ENCODE results near the gene NDUFB8.

Gene NDUFB8

DNA sequence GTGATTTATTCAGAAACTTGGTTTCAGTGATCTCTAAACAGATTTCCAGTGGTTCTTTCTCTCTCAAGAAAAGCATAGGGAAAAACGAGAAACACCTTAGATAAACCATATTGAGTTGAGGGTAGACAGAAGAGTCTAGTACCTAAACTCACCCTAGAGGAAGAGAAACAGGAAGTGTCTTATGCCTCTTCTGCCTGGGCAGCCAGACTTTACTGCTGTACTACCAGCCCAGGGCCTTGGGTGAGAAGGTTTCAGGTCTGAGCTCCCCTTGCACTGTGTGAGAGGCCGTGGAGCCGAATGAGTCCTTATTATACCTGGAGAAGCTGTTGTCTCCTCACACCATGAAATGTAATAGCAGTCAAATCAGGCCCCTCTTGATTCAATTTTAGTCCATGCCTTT, 24.3 kb upstream of the NDUFB8 start:
- Histone ChIP-seq H4K20me1 (ENCODE audit: insufficient read depth, low read length) (no peaks in the 10 kb centered on the region), H3K27ac (ENCODE audit: low read depth, low read length, poor library complexity, severe bottlenecking) (no peak overlapping the region), H3K4me2 (ENCODE audit: low read length) (no peak overlapping the region), H3K27me3 (ENCODE audit: insufficient read depth, low read length) (no peaks in the 10 kb centered on the region), H3F3A (ENCODE audit: insufficient read depth, low read length) (no peaks in the 10 kb centered on the region), H2AFZ (ENCODE audit: low read length) (no peak overlapping the region), H3K9me3 (ENCODE audit: low read length) (no peaks in the 10 kb centered on the region), H3K9me2 (ENCODE audit: low read depth, low read length) (no peaks in the 10 kb centered on the region), H3K4me1 (ENCODE audit: insufficient read depth, low read length, severe bottlenecking) (no peaks in the 10 kb centered on the region), H3K4me3 (ENCODE audit: low read depth, low read length, poor library complexity, severe bottlenecking) (no peak overlapping the region), H3K9ac (ENCODE audit: low read length) (no peak overlapping the region), H3K79me2 (ENCODE audit: insufficient read depth, low read length) (no peaks in the 10 kb centered on the region), H3K36me3 (ENCODE audit: insufficient read depth, low read length) (no peaks in the 10 kb centered on the region)
- TF ChIP-seq CTCF (IDR thresholded peaks at IDR 0.05; ENCODE audit: low read length) (no peak), EZH2 (IDR thresholded peaks at IDR 0.05; ENCODE audit: borderline replicate concordance, low read length) (no peak)

- H3K9me2 ChIP-seq (ENCODE audit: low read depth, low read length) = no peaks in the 10 kb centered on the region
- H3K36me3 ChIP-seq (ENCODE audit: insufficient read depth, low read length) = peaks cover 8% of the 10 kb centered on the region
- H3K9ac ChIP-seq (ENCODE audit: low read length) = no peak overlapping the region
- H3K4me3 ChIP-seq (ENCODE audit: low read depth, low read length, poor library complexity, severe bottlenecking) = no peak overlapping the region
- H3K27me3 ChIP-seq (ENCODE audit: insufficient read depth, low read length) = no peaks in the 10 kb centered on the region
- no peak overlapping the region for H2AFZ ChIP-seq (ENCODE audit: low read length)
- no peaks in the 10 kb centered on the region for H3K79me2 ChIP-seq (ENCODE audit: insufficient read depth, low read length)
- H3K4me2 ChIP-seq (ENCODE audit: low read length) = no peak overlapping the region
- H3K27ac ChIP-seq (ENCODE audit: low read depth, low read length, poor library complexity, severe bottlenecking) = no peak overlapping the region
- no peaks in the 10 kb centered on the region for H3K4me1 ChIP-seq (ENCODE audit: insufficient read depth, low read length, severe bottlenecking)
- H4K20me1 ChIP-seq (ENCODE audit: insufficient read depth, low read length) = no peaks in the 10 kb centered on the region
- TF ChIP-seq CTCF (IDR thresholded peaks at IDR 0.05; ENCODE audit: low read length) (no peak), EZH2 (IDR thresholded peaks at IDR 0.05; ENCODE audit: borderline replicate concordance, low read length) (no peak)
- no peaks in the 10 kb centered on the region for H3F3A ChIP-seq (ENCODE audit: insufficient read depth, low read length)
- H3K9me3 ChIP-seq (ENCODE audit: low read length) = no peaks in the 10 kb centered on the region
Observed at GRCh38 chr10:100551738-100552137, 22.1 kb upstream of the NDUFB8 start.

DNA sequence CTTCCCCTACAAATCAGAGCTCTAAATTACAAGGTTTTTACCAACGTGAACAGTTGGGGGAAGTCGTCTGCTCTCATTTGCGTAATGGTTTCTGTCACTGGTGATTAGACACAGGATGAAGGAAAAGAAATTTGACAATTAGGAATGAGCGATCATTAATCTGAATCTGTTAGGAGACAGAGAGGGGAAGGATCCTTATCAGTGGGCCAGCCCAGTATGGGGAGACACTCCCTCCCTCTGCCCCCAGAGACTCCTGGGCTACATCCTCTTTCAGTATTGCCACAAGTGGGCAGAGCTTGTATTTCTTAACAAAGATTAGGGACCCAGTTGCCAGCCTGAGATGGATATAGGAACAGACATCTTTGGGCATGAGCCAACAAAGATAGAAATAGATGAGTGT, 21.5 kb upstream of the NDUFB8 start:
- Histone ChIP-seq H3K4me1 (ENCODE audit: insufficient read depth, low read length, severe bottlenecking) (no peaks in the 10 kb centered on the region), H3K79me2 (ENCODE audit: insufficient read depth, low read length) (no peaks in the 10 kb centered on the region), H3K9me3 (ENCODE audit: low read length) (no peaks in the 10 kb centered on the region), H3K27me3 (ENCODE audit: insufficient read depth, low read length) (no peaks in the 10 kb centered on the region), H3K4me3 (ENCODE audit: low read depth, low read length, poor library complexity, severe bottlenecking) (no peak overlapping the region), H3K36me3 (ENCODE audit: insufficient read depth, low read length) (peaks cover 8% of the 10 kb centered on the region), H3F3A (ENCODE audit: insufficient read depth, low read length) (no peaks in the 10 kb centered on the region), H3K4me2 (ENCODE audit: low read length) (no peak overlapping the region), H3K9ac (ENCODE audit: low read length) (no peak overlapping the region), H2AFZ (ENCODE audit: low read length) (no peak overlapping the region), H3K9me2 (ENCODE audit: low read depth, low read length) (no peaks in the 10 kb centered on the region), H3K27ac (ENCODE audit: low read depth, low read length, poor library complexity, severe bottlenecking) (no peak overlapping the region), H4K20me1 (ENCODE audit: insufficient read depth, low read length) (no peaks in the 10 kb centered on the region)
- TF ChIP-seq CTCF (IDR thresholded peaks at IDR 0.05; ENCODE audit: low read length) (no peak), EZH2 (IDR thresholded peaks at IDR 0.05; ENCODE audit: borderline replicate concordance, low read length) (no peak)

Measured in OCI-LY1 (cell line).